ENCODE measurements around the gene CUTA. TPM values are rescaled to one million over a fixed set of nuclear protein-coding genes. Genes with fewer than 3 reads are reported as not detected.

Gene CUTA
- total RNA-seq, 6 experiments from 2014 or later: 464 to 546 (median 536) TPM

DNA sequence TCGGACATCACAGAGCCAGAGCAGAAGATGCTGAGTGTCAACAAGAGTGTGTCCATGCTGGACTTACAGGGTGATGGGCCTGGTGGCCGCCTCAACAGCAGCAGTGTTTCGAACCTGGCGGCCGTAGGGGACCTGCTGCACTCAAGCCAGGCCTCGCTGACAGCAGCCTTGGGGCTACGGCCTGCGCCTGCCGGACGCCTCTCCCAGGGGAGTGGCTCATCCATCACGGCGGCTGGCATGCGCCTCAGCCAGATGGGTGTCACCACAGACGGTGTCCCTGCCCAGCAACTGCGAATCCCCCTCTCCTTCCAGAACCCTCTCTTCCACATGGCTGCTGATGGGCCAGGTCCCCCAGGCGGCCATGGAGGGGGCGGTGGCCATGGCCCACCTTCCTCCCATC, 25.1 kb upstream of the CUTA start:
- peaks cover 28% of the 10 kb centered on the region for H3K36me3 Mint-ChIP-seq (ENCODE audit: low read depth)
- TF ChIP-seq, protein P1, sequence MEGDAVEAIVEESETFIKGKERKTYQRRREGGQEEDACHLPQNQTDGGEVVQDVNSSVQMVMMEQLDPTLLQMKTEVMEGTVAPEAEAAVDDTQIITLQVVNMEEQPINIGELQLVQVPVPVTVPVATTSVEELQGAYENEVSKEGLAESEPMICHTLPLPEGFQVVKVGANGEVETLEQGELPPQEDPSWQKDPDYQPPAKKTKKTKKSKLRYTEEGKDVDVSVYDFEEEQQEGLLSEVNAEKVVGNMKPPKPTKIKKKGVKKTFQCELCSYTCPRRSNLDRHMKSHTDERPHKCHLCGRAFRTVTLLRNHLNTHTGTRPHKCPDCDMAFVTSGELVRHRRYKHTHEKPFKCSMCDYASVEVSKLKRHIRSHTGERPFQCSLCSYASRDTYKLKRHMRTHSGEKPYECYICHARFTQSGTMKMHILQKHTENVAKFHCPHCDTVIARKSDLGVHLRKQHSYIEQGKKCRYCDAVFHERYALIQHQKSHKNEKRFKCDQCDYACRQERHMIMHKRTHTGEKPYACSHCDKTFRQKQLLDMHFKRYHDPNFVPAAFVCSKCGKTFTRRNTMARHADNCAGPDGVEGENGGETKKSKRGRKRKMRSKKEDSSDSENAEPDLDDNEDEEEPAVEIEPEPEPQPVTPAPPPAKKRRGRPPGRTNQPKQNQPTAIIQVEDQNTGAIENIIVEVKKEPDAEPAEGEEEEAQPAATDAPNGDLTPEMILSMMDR (IDR thresholded peaks at IDR 0.05): no peak
- no peaks in the 10 kb centered on the region; the same call in 1 of the 2 replicates for H3K27me3 Mint-ChIP-seq (ENCODE audit: insufficient read depth)
- H3K27ac Mint-ChIP-seq: no peak overlapping the region
- H3K9me3 Mint-ChIP-seq: no peaks in the 10 kb centered on the region
- no peak for DNase-seq
- no peak overlapping the region for H3K4me3 Mint-ChIP-seq
- H3K4me1 Mint-ChIP-seq (ENCODE audit: low read depth): peaks cover 12% of the 10 kb centered on the region

DNA sequence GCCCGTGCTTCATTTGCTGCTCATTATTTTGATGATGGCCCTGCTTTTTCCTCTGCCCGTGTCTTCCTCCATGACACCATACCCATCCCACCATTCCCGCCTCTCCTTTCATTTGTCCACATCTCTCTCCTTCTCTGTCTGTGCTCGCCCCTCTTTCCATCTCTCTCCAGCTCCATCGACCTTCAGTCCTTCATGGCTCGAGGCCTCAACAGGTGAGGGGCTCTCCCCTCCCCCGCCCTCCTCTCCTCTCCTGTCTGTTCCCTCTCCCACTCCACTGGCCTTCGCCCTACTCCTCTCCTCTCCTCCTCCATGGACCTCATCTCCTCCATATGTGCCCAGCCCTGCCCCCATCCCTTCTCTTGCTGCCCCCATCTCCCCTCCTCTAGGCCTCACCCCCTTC, 24.4 kb upstream of the CUTA start:
- TF ChIP-seq, protein P1 (IDR thresholded peaks at IDR 0.05): no peak
- no peak overlapping the region for H3K4me3 Mint-ChIP-seq
- H3K27ac Mint-ChIP-seq: no peak overlapping the region
- peaks cover 30% of the 10 kb centered on the region; the same call in 1 of the 2 replicates for H3K36me3 Mint-ChIP-seq (ENCODE audit: low read depth)
- H3K27me3 Mint-ChIP-seq (ENCODE audit: insufficient read depth): no peaks in the 10 kb centered on the region; the same call in 1 of the 2 replicates
- DNase-seq: no peak
- no peaks in the 10 kb centered on the region for H3K9me3 Mint-ChIP-seq
- H3K4me1 Mint-ChIP-seq (ENCODE audit: low read depth): peaks cover 12% of the 10 kb centered on the region

DNA sequence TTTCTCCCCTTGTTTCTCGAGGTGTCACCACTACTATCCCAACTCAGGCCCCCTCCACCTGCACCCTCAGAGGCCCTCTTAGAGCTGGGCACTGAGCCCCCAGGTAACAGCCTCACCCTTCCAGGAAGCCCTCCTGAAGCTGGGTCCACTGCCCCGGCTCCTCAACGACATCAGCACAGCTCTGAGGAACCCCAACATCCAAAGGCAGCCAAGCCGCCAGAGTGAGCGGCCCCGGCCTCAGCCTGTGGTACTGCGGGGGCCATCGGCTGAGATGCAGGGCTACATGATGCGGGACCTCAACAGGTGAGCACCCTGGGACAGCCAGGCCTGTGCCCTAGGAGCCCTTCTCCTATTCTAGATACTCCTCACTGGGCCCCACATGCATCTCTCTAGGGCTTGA, 23.6 kb upstream of the CUTA start:
- no peaks in the 10 kb centered on the region; the same call in 1 of the 2 replicates for H3K27me3 Mint-ChIP-seq (ENCODE audit: insufficient read depth)
- peaks cover 38% of the 10 kb centered on the region; the same call in 1 of the 2 replicates for H3K36me3 Mint-ChIP-seq (ENCODE audit: low read depth)
- H3K4me3 Mint-ChIP-seq: no peak overlapping the region
- TF ChIP-seq, protein P1 (IDR thresholded peaks at IDR 0.05): no peak
- H3K9me3 Mint-ChIP-seq: no peaks in the 10 kb centered on the region
- no peak for DNase-seq
- no peak overlapping the region for H3K27ac Mint-ChIP-seq
- H3K4me1 Mint-ChIP-seq (ENCODE audit: low read depth): peaks cover 12% of the 10 kb centered on the region

DNA sequence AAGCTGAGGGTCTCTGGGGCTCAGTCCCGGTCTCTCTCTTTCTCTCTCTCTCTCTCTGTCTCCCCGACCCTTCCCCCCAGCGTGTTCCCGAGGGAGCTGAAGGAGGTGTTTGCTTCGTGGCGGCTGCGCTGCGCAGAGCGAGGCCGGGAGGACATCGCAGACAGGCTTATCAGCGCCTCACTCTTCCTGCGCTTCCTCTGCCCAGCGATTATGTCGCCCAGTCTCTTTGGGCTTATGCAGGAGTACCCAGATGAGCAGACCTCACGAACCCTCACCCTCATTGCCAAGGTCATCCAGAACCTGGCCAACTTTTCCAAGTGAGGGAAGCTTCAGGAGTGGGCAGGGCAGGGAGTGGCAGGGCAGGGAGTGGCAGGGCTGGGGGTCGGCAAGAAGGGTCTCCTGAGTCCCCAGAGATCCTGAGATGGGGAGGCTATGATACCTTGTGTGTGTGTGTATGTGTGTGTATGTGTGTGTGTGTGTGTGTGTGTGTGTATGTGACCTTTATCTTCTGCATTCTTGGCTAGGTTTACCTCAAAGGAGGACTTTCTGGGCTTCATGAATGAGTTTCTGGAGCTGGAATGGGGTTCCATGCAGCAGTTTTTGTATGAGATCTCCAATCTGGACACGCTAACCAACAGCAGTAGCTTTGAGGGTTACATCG, 22.9 kb upstream of the CUTA start:
- no peaks in the 10 kb centered on the region; the same call in 1 of the 2 replicates for H3K27me3 Mint-ChIP-seq (ENCODE audit: insufficient read depth)
- TF ChIP-seq, protein P1 (IDR thresholded peaks at IDR 0.05): no peak
- peaks cover 37% of the 10 kb centered on the region; the same call in 1 of the 2 replicates for H3K36me3 Mint-ChIP-seq (ENCODE audit: low read depth)
- no peak overlapping the region for H3K4me3 Mint-ChIP-seq
- no peaks in the 10 kb centered on the region for H3K9me3 Mint-ChIP-seq
- no peak overlapping the region; the same call in 1 of the 2 replicates for H3K27ac Mint-ChIP-seq
- no peak for DNase-seq
- peaks cover 12% of the 10 kb centered on the region for H3K4me1 Mint-ChIP-seq (ENCODE audit: low read depth)

DNA sequence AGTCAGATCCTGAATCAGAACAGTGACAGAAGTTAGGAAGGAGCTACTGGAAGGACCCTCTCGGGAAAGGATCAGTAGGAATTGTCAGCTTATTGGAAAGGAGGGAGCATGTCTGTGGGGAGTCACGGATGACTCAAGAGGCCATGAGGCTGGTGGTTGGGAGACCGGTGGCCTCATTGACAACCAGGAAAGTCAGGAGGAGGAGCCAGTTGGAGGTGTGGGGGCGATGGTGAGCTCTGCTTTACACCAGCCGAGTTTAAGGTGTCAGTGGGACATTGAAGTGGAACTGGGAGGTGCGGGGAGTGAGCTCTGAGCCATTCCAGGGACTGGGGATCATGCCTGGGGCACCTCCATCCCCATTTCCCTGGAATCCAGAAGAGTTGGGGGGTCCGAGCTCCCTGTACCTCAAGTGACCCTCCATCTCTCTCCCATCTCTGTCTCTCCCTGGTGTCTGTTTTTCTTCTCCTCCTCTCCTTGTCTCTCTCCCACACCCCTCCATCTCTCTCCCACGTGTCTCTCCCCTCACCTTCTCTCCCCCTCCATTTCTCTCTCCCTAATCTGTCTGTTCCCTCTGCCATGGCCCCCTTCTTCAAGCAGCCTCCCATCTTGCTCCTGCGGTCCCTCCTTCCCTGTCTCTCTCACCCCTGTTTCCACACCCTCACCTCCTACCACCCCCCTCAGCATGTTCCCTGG, 22.2 kb upstream of the CUTA start:
- H3K27ac Mint-ChIP-seq: peak overlapping the region; percentile 44; the same call in 1 of the 2 replicates
- no peaks in the 10 kb centered on the region for H3K9me3 Mint-ChIP-seq
- H3K27me3 Mint-ChIP-seq (ENCODE audit: insufficient read depth): no peaks in the 10 kb centered on the region; the same call in 1 of the 2 replicates
- H3K4me3 Mint-ChIP-seq: no peak overlapping the region
- H3K36me3 Mint-ChIP-seq (ENCODE audit: low read depth): peaks cover 37% of the 10 kb centered on the region; the same call in 1 of the 2 replicates
- DNase-seq: no peak
- TF ChIP-seq, protein P1 (IDR thresholded peaks at IDR 0.05): no peak
- H3K4me1 Mint-ChIP-seq (ENCODE audit: low read depth): peaks cover 12% of the 10 kb centered on the region
